Left lobe of liver (tissue), 2 donors: ENCODE measurements around the gene WDR54. TPM values are rescaled to one million over a fixed set of nuclear protein-coding genes. Genes with fewer than 3 reads are reported as not detected.
"Not testable (repeated sequence)": the region's sequence is repeated elsewhere in the genome, so short reads cannot be mapped to it uniquely, and the experiment has no call there.

Source experiments
- ATAC-seq: fragments of 200-7000 bp; cut with Tn5 transposase; one replicate; pipeline ENCODE4 v1.9.1; 2020; ENCODE audit warnings: mild to moderate bottlenecking, moderate library complexity
- DNase-seq: peaks from one replicate; pipeline ENCODE4 v3.0.0-alpha.2; 2020; ENCODE audit warnings: low spot score
- total RNA-seq: library from RNA; stranded (reverse); gene quantifications from one replicate; pipeline ENCODE4 v1.2.1, GENCODE V29; 2021
- donor health status: DM: no; HTN: no; CAD: no; lungs with moderate emphysema.
- donor health status: DM: no; HTN: yes; CAD: no.

WDR54 gene
- total RNA-seq, 1 donor from 2014 or later: 1.5 TPM

DNA sequence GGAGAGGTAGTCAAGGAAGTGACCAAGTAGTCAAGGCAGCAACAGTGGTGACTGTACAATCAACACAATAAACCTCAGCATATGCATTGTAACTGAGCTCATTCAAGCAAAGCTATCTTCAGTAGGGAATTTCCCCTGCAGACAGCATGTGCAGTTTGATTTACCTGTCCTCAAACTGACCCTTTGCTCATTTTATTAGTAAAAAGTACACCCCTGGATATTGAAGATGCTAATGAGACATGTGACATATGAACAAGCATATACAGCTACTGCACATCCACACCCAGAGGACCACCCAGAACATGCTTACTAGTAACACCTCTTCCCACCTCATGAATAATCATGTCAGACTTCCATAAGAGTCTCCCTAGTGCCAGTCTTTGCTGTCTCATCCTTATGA, 15.5 kb upstream of the WDR54 start:
- DNase-seq (no peak), ATAC-seq (no peak)

DNA sequence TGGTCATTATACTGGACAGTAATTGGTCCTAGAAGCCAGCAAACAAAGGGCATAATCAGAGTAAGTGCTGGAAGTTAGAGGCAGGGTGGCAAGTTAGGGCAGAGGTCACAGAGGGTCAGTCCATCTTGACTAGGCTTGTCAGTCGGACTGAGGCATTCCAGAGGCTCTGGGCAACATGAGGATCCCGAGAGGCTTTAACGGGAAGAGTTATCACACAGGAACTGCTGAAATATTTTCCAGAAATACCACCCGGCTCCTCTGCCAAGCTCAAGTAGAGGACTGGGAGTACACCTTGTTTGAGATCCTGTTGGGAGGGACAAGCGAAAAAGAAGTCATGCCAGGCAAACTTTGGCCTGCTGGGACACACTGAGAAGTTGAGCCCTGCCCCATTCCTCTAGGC, 13.8 kb upstream of the WDR54 start:
- DNase-seq (no peak), ATAC-seq (no peak)

DNA sequence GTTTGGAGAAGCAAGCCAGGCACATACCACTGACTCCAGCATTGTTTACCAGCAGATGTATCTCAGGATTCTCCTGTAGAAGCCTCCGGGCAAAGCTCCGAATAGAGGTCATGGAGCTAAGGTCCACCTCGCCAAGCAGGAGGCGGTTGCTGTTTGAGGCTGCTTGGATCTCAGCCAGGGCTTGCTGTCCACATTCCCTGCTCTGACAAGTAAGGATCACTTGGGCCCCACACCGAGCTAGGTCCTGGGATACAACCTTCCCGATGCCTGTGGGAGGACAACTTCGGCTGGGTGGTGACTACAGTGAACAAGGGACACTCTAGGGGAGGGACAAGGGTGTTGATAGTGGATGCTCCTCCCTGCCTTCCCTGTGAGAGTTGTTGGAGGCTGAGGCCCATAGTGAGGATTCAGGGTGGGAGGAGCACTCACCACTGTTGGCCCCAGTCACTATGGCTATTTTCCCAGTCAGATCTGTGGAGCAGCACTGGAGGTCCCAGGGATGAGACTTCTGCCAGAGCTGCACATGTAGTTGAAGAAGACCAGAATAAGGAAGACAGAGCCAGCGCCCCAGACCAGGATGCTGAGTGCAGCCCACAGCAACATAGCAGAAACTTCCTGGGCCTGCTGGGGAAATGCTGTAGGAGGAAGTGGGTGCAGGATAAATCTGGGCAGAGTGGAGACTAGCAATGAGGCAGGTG, 8.4 kb upstream of the WDR54 start:
- ATAC-seq (peak; percentile 69), DNase-seq (no peak)

DNA sequence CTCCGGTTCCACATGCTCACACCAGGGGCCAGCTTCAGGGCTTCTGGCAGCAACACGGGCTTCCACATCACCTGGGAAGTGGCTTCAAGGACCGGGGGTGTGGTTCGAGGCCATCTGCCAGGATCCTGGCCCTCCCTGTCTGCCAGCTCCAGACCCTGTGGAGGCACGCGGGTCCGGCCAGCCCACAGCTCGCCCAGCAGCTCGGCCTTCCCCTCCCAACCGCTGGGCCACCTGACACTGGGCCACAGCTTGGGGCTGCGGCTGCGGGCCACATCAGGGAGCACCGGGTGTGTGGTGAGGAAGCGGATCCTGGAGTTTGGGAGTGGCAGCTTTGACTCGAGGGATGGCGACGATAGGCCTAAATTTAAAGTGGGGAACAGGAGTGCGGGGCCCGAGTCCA, 7.1 kb upstream of the WDR54 start:
- ATAC-seq: no peak
- DNase-seq: no peak

DNA sequence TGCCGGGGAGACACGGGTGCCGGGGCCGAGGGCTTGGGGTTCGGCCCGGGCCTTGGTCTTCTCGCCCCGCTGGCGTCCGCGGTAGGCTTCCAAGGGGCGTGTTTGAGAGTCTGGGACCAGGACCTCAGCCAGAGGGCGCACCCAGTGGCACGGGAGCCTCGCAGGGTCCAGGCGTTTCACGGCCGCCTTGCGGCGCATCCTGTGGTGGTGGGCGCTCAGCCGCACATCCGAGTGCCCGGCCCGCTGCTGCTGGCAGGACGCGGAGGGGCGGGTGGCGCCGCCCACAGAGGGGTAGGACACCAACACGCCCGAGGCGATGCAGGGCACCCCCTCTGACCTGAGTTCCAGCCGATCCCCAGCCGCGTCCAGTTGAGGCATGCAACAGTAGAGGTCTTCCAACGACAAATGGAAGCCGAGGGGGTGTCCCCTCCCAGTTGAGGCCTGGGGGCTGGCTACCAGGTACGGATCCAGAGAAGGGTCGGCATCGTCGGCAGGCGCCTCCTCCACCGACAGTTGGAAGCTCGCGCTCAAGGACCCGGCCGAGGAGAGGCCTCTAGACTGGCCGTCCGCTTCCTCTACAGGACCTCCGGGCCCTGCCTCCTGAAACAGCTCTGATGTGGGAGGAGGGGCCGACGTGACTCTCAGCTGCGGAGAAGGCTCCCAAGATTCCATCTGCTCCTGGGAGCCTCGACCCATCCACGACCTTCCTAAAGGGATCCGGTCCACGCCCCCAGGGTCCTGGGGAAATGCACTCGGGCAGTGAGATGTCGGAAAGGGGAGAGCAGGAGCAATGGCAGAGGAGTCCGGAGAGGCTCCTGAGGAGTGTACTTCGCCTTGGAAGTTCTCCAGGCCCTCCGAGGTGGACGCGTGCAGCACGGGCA, 6.4 kb upstream of the WDR54 start:
- ATAC-seq (peak; percentile 54), DNase-seq (no peak)

DNA sequence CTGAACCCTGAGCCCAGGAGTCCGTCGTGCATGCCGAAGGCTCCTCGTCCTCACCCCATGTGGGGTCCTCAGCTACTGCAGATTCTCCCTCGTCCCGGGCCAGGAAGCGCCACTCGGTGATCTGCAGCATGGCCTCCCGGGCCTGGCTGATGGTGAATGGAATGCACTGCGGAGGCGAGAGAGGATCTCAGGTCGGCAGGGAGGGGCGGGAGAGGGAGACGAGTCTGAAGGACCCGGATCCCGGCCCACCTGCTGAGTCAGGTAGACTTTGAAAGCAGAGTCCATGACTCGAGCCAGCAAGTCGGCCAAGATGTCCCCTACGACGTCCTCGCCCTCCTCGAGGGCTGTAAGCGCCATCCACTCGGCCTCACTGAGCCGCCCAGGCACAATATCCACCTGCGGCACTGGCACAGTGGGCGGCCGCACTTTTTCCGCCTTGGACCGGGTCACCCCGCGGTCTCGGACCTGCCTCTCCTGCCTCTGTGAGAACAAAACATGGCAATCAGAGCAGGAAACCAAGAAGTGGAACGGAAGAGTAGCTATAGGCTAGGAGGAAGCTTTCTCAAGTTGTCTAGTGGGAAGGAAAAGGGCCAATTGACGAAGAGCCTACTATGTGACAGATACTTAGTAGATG, 5.7 kb upstream of the WDR54 start:
- peak; percentile 6 for ATAC-seq
- no peak for DNase-seq

DNA sequence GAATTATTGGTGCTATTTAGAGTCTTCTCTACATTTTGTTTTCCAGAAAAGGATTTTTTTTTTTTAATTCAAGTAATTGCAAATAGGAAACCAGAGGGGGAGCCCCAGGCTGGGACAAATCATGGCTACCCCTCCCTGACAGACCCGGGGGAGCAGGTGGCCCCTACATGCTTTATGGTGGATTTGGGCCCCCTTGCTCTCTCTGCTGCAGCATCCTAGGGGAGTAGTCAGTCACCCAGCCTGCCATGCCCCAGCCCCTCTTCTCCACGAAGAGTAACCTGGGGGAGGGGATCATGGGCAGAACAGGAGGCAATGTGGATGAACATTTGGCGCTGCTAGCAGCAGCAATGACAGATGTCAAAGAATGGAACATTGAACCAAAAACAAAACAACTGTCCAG, 4.8 kb upstream of the WDR54 start:
- ATAC-seq: no peak
- DNase-seq: no peak

DNA sequence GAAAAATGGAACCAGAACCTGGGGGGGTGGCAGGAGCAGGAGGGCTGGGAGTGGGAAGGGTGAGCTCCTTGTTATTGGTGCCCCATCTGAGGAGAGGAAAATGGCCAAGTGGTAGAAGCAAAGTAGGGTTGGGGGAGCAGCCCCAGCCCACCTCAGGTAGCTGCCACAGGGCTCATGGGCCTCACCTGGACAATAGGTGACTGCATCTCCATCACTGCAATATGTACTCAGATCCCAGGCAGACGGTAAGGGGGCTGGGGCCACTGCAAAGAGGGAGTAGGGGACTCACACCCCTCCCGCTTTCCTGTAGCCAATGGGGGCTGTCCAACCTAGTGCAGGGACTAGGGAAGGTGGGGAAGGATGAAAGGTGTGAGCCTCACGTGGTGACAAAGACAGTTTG, 4.3 kb upstream of the WDR54 start:
- ATAC-seq (no peak), DNase-seq (no peak)

DNA sequence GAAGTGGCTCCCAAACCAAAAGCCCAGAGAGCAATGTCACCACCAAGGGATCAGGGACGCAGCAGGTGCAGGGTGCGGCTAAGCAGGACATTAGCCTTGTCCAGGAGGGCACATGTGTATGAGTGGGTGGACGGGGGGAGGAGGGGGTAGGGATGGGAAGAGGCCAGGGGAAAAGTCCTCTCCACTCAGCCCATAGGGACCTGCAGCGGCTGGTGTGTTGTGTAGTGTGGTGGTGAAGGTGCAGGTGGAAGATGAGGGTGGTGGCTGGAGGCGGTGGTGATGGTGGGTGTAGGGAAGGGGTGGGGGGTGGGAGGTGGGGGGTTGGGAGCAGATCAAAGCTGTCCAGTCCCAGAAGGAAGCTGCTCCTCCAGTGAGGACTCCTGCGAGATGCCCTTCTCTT, 3.8 kb upstream of the WDR54 start:
- DNase-seq: no peak

DNA sequence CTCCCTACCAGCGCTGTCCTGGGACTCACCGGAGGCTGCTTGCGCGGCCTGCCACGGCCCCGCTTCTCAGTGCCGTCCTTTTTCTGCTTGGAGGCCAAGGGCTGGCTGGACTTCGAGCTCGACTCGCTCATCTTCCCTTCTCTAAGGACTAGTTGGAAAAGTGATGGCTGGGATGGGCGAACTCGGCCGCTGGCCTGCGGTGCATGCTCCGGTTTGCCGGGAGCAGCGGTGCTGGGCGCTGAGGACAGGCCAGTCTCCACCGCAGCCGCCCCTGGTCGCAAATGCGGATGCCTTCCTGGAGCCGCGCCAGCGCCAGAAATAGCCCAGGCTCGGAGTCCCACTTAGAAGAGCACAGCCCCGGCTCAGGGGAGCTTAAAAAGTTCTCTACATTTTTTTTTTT, 3.2 kb upstream of the WDR54 start:
- DNase-seq (no peak), ATAC-seq (no peak)

More for the DNA sequence above, 3.8 kb upstream of the WDR54 start:
- no peak for ATAC-seq

DNA sequence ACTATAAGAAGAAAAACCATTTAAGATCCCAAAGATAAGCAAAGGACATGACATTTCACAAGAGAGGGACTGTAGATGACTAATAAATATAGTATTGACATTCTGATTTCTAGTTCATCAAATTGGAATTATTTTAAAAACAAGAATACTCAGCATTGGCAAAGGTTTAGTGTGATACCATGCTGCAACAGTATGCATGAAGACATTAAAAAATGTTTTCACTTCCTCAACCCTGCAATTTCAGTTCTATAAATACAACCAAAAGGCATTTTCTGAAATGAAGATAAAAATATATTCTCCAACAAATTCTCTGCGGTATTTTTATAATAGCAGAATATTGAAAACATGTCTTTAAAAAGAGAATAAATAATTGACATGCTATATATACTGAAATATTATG, 2.2 kb upstream of the WDR54 start:
- no peak for ATAC-seq

DNA sequence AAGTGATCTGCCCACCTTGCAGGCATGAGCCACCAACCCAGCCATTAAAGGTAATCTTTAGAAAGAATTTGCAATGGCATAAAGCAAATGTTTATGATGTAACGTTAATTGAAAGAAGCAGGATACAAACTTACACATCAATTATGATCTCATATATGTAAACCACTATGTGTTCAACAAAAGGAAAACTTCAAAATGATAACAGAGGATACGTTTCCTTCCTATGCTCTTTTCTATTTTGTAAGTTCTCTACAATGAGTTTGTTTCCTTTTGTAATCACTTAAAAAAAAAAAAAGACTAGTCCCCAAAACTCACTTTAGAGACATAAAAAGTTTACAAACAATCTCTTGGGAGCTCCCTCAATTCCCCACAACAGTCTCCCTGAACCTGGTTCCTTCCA, 1.5 kb upstream of the WDR54 start:
- DNase-seq (no peak), ATAC-seq (no peak)

More for the DNA sequence above, 2.2 kb upstream of the WDR54 start:
- DNase-seq: no peak

DNA sequence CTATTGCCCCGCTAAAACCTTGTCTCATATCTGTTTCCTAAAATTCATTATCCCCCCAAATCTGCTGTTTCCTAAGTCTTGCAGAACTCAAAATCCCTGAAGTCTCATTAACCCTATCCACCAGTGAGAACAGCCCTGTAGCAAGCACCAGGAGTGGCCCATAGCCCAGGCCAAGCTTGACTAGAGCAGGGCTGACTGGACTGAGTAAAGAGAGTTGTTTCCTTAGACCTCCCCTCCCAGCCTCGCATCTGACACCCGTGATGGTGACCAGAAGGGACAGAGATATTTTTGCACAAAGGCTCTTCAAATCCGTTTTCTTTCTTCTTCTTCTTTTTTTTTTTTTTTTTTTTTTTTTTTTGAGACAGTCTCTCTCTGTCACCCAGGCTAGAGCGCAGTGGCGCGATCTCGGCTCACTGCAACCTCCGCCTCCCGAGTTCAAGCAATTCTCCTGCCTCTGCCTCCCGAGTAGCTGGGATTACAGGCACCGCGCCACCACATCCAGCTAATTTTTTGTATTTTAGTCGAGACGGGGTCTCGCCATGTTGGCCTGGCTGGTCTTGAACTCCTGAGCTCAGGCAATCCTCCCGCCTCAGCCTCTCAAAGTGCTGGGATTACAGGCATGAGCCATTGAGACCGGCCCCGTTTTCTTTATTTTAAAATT, 957 bp upstream of the WDR54 start:
- ATAC-seq, DNase-seq: not testable (repeated sequence)

DNA sequence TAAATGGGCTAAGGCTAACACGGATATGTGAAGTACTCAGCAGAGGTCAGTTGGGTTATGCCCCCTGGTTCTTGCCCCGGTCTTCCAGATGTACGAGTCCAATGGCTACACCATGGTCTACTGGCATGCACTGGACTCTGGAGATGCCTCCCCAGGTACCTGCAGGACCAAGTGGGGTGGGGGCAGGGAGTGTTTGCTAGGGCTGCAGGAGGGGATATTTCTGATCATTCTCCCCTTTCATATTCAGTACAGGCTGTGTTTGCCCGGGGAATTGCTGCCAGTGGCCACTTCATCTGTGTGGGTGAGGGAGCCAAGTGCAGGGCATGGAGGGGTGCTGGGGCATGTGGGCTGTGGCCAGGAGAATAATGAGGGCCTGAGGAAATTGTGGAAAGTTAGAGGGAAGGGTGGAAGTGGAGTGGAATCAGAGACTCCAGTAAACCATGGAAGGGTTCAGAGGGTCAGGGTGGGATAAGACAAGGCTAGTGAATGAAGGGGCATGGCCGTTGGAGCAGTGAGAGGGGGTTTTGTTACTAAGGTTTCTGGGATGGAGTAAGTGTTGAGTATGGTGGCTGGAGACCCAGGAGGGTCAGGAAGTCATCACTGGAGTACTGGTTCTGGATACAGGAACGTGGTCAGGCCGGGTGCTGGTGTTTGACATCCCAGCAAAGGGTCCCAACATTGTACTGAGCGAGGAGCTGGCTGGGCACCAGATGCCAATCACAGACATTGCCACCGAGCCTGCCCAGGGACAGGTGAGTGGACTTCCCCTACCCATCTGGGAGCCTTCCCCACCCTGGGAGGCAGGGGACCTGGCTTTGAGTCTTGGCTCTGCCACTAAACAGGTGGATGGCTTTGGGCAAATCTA, 1.9 kb downstream of the WDR54 start:
- DNase-seq (no peak), ATAC-seq (peak; percentile 2)

DNA sequence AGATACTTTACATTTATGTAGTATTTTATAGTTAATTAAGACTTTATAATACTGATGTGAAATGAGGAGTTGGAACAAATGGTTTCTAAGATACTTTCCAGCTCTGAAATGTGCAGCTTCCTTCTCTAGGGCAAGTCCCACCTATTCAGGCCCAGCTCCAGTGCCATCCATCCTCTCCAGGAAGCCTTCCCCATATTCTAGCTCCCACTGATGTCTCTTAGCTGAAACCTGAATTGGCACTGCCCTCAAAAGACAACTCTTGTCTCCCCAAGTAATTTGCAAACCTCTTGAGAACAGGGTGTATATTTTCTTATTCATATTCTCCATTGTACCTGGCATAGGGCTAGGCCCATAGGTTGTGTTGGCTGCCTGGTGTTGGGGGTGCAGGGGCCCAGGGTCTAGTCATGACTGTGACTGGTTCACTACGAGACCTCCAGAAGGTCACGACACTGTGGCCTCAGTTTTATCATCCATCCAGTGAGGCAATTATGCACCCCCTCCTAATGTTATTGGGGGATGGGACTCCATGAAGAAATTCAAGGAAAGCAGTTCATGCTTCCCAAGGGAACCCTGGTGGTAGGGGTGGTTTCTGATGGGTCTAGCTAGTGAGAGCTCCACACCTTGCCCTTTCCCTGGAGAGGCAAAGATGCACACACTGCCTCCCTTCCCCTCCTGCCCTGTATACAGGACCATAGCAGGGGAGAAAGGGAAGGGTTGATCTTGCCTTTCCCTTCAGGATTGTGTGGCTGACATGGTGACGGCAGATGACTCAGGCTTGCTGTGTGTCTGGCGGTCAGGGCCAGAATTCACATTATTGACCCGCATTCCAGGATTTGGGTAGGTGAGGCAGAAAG, 2.8 kb downstream of the WDR54 start:
- no peak for DNase-seq

DNA sequence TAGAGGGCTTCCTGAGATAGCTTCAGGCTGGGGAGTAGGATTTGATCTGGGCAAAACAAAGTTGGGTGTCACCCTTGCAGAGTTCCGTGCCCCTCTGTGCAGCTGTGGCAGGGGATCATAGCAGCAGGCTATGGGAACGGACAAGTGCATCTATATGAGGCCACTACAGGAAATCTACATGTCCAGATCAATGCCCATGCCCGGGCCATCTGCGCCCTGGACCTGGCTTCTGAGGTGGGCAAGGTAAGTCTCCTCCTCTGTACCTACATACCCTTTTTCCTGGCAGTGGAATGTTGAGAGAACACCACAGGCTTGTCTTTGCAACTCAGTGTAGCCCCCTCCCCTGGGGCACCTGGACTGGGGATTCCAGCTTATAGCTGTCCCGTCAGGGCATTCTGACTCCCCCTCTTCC, 3.5 kb downstream of the WDR54 start:
- ATAC-seq: no peak
- DNase-seq: no peak

More for the DNA sequence above, 2.8 kb downstream of the WDR54 start:
- peak; percentile 6 for ATAC-seq

DNA sequence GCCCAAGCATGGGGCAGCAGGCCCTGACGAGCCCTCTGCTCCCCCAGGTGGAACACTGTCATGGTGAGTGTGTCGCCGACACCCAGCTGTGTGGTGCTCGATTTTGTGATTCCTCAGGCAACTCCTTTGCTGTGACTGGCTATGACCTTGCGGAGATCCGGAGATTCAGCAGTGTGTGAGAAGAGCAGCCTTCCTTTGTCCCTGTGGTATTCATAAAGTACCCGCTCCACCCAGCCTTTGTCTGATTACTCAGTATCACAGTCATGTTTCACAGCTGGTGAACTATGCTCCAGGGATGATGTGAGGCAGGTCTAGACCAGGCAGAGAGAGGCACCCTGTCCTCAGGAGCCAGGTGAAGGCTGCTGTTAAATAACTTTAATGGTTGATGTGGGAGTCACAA, 4.0 kb downstream of the WDR54 start:
- DNase-seq: no peak
- ATAC-seq: no peak

DNA sequence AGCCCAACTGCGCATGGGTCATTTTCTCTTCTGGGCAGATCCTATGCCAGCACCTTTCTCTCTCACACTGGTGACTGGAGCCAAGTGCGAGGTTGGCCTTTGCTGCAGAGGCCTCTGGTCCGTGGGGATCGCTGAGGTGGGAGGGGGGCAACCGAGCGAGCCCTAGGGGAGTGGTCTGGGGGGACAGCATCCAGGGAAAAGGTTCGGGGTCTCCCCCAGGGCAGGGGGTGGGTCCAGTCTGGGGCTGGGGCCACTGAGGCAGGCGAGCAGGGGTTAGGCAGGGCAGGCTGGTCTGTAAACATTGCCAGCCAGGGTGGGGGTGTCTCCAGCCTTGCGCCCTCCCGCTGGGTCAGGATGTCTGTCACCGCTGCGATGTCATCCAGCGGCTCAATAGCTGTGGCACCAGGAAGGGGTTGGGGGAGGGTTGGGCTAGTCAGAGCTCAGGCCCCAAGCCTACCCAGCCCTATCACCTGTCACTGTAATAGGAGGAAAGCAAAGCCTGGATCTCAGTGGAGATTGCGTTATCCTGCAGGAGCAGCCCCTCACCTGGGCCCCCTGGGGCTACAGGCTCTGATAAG, 4.7 kb downstream of the WDR54 start:
- no peak for DNase-seq
- ATAC-seq: no peak

DNA sequence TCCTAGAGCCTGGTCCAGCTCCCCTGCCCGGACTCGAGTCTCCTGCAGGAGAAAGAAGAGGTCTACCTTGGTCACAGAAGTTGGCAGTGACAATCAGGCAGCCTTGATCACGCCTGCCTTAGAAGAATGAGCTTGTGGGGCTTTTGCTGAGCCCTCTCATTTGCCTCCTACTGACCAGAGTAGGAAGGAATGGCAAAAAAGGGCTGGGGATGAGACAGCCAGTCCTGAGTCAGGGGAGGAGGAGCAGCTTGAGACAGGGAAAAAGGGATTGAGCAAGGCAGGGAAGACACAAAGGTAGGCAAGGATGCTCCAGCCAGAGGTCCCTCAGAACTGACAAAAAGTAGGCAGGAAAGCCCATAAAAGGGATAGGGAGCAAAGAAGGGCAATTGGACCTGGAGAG, 6.0 kb downstream of the WDR54 start:
- DNase-seq (no peak), ATAC-seq (no peak)
